NCI-H146 treated with DMSO at 0.1 percent for 48 hours (cell line): ENCODE data around the gene IQCE.

Experiments used
- DNase-seq: peaks from one replicate; lab custom pipeline; 2025; ENCODE audit not compliant: unreplicated experiment; lab: John Stamatoyannopoulos, UW

The IQCE gene

GRCh38 chr7:2631946-2632732, 73.4 kb downstream of the IQCE start, which contains the start of gene TTYH3:
Gene TTYH3, plus strand, starts transcription at chr7:2631986. Its CDS starts 170 bp downstream, at chr7:2632156.
- no peak for DNase-seq

GRCh38 chr7:2632733-2633537, 74.2 kb downstream of the IQCE start:
- DNase-seq: peak; percentile 62

- DNase-seq: no peak
Observed at GRCh38 chr7:2633538-2634266, 74.9 kb downstream of the IQCE start.

GRCh38 chr7:2634267-2635145, 75.7 kb downstream of the IQCE start:
- no peak for DNase-seq

- no peak for DNase-seq
Observed at GRCh38 chr7:2635148-2635668, 76.4 kb downstream of the IQCE start.

GRCh38 chr7:2635810-2636701, 77.3 kb downstream of the IQCE start:
- no peak for DNase-seq

GRCh38 chr7:2637066-2637471, 78.3 kb downstream of the IQCE start:
- no peak for DNase-seq

- DNase-seq: no peak
Observed at GRCh38 chr7:2637505-2638223, 78.9 kb downstream of the IQCE start.

GRCh38 chr7:2638224-2638991, 79.6 kb downstream of the IQCE start:
- no peak for DNase-seq

- no peak for DNase-seq
Observed at GRCh38 chr7:2639181-2639681, 80.5 kb downstream of the IQCE start.

GRCh38 chr7:2639695-2640481, 81.1 kb downstream of the IQCE start:
- DNase-seq: no peak

GRCh38 chr7:2640482-2640830, 81.7 kb downstream of the IQCE start:
- DNase-seq: no peak

- DNase-seq: no peak
Observed at GRCh38 chr7:2640846-2641316, 82.1 kb downstream of the IQCE start.

GRCh38 chr7:2641406-2642393, 82.9 kb downstream of the IQCE start:
- no peak for DNase-seq

- no peak for DNase-seq
Observed at GRCh38 chr7:2643386-2644219, 84.8 kb downstream of the IQCE start.
